ENCODE results near the gene CAPZB.

The CAPZB gene

DNA sequence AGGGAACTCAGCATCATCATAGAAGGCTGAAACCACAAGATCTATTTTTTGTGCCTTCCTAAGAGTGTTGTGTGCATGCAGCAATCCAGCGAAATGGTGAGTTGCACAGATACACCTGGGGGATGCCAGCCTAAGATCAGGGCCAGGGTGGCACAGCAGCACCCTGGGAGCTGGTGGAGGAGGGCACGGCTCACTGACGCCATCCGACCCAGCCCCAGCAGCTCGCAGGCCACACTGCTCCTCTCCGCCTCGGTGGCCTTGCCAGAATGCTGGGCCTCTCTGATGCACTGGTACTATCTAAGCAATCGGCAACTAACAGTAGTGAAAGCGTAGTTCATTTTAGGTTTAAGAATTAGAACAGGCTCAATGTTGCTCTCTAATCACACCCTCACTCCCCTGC lies 37.8 kb downstream of the CAPZB start:
- DNase-seq = no peak

DNA sequence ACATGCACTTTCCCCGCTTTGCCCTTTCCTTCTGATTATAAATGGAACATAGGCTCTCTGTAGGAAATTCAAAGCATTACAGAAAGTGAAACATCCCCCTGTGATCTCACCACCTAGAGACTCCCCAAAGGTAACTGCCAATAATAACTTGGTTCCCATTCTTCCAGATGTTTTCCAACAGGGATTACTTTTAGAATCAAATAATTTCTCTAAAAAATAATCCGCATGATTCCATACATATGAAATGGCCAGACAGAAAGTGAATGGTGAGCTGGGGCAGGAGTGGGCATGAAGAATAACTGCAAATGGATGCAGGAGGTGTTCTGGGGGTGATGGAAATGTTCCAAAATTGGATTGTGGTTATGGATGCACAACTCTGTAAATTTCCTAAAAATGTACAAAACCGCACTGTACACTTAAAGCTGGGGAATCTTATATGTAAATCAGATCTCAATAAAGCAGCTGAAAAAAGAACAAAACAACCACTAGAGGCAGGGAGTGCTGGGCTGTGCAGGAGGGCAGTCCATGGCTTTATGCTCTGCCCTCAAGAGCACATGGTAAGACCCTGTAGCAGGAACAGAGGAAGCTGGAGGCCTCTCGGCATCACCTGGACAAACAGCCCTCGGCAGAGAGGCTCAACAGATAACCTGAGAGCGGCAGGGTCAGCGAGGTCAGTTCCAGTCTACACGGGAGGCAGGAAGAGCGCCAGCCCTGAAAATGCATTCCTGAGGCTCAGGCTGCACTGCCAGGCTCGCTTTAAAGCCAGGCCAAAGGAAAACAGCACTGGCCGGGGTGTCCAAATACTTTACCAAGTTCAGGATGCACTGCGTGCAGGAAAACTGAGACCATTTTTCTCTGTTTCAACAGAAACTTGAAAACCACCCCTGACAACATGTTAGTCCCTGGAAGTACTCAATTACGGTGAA lies 39.7 kb downstream of the CAPZB start:
- DNase-seq = no peak

DNA sequence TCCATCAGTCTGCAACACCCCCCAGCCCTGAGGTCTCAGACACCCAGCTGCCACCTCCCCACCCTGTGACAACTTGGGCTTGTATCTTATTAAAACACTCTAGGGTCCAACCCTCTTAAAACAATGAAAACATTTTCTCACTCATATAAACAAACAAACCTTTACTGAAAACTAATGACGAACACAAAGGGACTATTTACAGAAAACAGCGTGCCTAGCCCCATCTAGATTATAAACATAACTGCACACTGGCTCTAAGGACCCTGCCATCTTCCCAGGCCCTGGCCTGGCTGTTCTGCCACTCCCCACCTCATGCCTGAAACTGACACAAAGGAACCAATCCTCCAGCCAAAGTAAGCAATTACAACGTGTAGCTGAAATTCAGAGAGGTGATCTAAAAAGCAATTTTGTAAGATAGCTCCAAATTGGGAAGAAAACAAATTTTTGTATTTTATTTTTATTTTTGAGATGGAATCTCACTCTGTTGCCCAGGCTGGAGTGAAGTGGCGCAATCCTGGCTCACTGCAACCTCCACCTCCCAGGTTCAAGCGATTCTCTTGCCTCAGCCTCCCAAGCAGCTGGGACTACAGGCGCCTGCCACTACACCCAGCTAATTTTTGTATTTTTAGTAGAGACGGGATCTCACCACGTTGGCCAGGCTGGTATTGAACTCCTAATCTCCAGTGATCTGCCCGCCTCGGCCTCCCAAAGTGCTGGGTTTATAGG lies 40.9 kb downstream of the CAPZB start:
- no peak for DNase-seq

DNA sequence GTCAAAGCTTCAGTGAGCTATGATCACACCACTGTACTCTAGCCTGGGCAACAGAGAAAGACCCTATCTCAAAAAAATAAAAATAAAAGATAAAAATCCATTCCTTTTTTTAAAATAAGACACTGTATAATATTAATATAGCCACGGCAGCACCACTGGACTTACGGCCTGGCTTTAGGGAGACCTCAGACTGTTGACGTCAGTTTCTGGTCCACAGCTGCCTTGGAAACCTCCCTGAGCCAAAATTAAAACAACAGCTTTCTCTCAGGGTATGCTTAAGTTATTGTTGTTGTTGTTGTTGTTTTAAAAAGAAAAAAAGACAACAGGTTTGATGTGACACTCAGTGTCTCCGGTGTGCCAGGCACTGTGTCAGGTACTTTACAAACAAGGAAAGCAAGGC lies 42.0 kb downstream of the CAPZB start:
- no peak for DNase-seq

DNA sequence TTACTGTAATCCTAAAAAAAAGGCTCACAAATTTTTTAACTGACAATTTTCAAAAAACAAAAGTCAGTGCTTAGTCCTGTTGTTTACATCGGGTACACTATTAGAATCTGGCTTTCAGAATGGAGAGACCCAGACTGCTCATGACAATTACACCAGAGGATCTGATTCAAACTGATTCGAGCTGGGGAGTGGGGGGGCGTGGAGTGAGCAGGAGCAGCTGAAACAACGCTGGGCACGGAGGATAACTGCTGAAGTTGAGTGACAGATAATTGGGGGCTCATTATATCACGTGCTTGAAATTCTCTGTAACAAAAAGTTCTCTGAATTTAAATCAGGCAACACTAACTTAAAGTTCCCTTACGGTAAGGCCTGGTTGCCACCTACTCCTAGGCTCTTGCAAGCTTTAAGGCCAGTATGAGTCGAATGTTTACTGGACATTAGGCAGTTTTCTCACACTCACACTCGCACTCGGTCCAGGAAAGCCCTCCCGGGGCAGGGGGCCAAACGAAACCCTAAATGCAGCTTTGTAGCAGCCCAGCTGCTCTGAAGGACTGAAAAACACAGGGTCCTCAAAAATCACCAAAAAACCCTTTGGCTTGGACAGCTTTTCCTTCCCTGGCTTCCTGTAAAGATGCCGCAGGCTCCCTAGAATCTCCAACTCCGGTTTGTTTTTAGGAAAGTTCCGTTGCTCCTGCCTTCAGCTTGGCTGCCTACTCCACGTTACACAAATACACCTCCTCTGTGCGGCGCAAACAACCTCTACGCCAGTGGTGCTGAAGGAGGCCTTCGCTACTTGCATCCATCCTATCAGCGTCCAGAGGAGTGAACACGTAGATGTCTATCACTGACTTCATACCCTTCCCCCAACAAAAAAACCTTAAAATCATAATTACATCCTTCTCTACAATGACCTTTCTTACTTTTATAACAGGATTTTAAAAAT lies 42.9 kb downstream of the CAPZB start:
- no peak for DNase-seq

DNA sequence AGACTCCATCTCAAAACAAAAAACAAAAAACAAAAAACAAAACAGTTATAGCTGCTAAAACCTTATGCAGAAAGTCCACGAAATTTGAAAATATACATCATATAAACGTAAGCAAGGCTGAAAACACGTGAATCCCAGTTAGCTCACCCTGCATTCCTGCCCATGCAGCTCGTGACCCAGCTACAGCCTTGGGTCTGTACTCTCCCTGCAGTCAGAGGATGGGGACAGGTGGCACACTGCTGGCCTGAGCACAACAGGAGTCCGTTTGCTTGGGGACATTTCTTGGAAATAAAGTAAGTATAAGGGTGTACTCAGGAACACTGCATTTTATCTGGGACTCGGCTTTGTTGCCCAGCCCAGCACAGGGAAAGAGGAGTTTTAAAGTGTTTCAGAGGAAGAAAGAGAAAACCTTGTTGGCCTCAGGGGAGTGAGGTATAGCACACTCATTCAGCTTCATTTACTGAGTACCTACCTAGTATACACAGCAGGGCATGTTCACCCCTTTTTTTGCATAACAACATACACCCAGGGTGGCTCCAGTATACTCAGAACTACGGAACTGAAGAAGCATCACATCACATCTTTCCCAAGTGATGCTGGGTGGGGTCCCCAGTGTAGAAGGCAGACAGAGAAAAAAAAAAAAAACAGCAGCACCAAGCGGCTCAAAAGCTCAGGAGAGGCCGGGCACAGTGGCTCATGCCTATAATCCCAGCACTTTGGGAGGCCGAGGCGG lies 44.1 kb downstream of the CAPZB start:
- no peak for DNase-seq

DNA sequence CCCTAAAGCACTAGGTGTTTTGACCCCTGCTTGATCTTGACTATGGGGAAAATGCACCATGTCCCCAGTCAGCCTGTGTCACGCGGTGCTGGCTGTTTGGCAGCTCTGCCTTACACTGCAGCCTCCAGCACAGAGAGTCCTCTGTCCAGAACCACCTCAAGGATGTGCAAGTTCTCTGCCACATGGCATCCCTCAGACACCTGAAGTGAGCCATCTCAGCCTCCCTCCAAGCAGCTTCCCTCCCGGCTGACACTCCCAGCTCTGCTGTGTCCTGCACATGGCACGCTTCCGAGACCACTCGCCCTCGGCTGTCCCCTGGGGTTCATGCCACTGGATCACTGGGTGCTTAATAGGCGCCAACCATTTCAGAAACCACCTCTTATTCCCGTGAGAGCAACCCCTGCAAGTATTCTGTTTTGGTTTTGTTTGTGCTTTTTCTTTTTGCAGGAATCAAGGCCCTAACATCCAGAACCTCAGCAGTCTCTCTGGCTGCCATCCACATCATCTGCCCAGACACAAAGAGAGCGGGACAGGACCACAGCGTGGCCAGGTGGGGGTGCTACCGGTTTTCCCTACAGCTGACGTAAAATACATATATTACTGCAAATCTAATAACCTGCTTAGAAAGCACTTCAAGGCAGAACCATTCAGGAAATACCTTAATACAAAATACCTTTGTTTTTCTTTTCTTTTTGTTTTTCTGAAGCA lies 45.7 kb downstream of the CAPZB start:
- DNase-seq = no peak

DNA sequence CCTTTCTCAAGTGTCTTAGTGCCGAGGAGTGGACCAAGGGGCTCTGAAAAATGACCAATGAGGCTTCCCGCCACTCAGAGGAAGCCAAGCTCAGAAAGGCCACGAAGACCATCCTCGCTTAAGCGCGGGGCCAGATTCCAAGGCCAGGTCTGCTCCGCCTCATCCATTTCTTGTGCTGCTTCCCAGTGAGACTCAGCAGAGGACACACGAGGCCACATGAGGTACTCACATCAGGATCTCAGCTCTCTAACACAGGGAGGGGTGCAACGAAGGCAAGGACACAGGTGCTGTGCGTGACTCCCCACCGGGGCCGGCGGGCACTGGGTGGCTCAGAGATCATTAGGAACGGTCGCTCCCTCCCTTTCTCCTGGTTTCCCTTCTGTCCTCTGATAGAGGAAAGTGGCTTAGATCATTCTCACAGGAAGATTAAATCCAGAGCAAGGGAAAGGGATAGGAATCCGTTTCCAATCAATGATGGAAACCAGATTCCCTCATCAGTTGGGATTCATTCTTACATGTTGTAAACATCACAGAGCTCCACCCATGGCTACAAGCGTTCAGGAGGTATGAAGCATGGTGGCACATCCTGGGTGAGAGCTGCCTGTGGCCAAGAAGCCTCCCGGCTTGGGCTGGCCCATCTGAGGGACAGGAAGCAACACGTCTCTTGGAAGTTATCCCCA lies 46.7 kb downstream of the CAPZB start:
- DNase-seq = no peak

DNA sequence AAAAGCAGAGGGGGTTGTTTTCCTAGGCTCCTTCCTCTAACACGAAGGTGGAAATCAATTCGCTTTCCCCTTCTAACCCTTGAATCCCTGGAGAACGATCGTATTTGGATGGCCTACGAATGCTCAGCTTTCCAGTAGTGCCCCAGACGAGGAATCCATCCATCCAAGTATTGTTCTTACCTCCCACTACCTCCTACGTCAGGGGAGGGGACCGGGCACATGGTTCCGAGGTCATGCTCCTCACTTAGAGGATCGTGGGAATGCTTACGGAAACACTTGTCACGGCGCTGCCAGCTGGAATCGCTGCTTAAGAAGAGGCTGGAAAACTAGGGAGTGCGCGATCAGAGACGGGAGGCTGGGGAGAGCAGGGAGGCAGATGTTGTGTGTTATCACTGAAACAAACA lies 47.4 kb downstream of the CAPZB start:
- no peak for DNase-seq

DNA sequence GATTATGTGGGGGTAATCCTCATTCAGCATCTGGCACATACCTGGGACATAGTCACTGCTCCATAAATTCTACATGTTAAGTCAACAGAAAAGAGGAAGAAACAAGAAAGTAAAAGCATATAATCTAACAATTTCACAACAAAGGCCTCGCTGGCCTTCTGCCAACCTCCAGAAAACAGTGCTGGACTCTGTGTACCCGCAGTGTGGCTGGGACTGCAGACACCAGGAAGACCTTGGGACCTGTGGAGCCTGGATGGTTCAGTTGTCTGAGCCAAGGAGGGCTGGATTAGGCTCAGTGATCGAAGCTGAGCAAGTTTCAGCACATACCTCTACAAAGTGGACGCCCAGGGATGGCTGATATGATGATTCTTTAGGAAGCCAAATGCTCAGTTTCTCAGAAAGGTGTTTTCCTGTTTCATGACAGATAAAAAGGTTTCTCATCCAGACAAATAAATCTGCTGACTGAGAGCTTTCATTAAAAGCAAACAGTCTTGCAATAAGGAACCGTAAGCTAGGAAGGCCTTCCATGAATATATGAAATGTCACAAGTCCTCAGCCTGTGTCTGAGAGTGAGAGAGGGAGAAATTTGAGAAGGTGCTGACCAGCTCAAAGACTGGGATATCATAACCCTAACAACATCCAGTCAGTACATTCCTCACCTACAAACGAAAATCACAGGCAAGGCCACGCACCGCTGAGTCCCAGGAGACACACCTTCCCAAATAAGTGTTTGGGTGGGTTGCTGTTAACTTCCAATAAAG lies 48.4 kb downstream of the CAPZB start:
- DNase-seq = no peak

DNA sequence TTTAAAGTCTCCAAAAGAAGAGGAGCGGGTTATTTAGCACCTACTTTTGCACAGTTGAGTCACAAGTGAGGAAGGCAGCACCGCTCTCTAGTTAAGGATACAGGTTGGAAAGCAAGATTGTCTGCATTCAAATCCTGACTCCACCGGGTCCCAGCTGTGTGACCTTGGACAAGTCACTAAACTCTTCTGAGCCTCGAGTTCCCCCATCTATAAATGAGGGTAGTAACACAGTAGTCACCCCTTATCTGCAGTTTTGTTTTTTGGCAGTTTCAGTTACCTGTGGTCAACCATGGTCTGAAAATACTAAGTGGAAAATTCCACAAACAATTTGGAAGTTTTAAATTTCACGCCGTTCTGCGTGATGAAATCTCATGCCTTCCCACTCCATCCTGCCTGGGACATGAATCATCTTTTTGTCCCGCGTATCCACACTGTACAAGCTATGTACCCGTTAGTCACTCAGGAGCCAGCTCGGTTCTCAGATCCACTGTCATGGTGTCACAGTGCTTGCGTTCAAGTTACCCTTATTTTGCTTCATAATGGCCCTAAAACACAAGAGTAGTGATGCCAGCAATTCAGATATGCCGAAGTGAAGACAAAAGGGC lies 49.4 kb downstream of the CAPZB start:
- DNase-seq = no peak

DNA sequence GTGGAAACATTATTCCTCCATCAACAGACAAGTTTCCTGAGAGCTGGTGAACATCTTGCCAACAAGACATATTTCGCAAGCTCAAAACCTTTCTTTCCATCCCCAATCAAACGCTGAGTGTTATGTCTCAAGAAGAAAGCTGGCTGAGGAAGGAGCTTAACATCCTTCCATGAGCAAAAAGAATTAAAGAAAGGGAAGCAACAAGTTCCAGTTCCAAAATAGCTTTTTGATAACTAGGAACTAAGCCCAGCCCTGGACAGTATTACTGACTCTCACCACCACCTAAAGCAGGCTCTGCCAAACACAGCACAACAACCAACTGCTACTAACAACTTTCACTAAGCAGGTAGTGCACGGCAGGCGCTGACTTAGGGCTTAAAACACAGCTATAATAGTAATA lies 50.2 kb downstream of the CAPZB start:
- DNase-seq = no peak

DNA sequence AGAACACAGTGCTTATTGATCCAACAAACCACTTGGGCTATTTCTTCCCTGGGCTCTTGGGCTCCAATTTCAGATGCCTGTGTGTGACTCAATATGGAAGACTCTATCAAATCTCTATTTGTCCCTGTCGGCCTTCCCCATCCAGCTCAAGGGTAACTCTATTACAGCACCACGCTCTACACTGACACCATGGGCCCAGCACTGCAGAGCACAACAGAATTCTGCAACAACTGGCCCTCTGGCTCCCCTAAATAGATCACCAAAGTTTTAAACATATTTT lies 51.7 kb downstream of the CAPZB start:
- DNase-seq = no peak

DNA sequence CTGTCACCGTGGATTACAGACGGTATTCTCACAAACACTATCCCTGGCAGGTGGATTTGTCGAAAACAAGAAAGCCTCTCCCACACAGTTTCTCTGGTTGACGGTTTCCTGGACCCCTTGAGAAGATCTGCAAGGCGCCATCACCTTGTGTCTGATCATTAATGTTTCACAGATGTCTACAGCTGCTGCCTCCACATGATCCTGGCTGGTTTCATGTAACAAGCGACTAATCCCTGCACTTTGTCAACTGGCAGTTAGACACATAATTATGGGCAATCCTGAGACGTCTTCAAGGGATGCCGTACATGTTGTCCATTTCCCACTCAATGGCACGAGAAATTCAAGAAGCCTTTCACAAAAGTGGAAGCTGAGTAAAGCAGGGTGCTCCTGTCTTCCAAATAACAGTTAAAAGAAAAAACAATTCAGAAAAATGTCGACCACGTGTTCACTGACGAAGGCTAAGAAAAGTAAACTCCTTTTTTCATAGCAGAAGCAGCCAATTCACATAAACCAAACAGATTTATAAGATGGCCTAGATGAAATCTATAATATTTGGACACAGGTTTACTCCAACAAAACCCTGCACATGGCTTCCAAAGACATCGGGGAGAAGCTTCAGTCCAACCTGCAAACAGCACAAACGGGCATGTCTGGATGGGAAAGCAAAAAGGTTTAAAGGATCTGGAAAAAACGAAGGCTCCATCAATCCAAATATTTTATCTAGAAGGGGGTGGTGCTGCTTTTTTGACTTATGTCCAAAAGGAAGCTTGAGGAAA lies 52.2 kb downstream of the CAPZB start:
- DNase-seq = no peak

DNA sequence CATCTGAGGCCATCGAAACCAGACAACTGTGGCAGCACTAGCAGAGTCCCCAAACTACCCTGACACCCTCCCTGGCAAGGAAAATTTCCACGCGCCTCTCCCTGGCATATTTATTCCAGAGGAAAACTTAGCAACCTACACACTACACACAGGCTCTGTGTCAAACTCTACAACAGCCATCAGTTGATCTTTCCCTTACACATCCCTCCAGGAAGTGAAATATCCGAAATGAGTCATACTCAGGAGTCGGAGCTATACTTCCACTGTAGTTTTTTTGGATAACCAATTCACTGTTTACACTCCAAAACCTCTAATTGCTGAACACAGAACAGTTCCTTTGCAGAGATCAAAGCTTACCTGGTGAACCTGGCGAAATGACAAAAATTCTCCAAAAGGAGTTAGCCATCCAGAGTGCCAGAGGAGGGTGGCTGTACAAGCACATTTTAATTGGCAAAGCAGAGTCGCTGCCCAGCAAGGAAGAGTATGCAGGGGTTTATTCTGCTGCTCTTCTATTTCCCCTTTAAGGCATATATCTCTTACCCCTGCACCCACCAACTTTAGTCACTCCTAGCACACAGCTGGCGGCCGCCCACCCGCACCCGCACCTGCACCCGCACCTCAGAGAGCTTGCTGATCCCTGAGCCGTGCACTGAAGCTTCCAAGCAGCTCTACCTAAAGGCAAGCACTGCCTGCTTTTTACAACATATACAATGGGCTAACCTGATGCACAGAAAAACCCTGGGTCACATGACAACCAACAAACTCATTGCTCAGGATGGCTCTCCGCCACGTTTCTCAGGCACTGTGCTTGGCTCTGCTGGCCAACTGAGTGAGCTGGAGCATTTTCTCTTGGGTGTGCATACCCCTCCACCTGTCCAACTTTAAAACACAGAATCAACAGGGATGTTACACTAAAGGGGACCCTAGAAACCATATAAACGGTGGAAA lies 54.9 kb downstream of the CAPZB start:
- no peak for DNase-seq

DNA sequence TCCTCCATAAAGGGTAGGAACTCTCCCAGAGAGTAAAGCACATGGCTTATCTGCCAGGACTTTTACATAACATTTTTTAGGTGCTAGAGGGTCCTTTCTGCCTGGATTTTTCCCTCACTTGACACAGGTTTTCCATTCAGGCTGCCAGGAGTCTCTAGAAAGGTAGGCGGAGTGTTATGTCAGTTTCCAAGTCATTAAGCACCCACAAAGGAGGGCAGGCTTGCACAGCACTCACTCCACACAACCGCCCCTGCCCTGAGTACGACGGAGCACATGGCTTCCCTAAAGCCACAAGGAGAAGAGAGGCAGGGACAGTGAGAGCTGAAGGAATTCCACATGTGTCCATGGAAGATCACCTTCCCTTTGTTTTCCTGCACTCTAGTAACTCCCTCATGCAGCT lies 55.7 kb downstream of the CAPZB start:
- no peak for DNase-seq

DNA sequence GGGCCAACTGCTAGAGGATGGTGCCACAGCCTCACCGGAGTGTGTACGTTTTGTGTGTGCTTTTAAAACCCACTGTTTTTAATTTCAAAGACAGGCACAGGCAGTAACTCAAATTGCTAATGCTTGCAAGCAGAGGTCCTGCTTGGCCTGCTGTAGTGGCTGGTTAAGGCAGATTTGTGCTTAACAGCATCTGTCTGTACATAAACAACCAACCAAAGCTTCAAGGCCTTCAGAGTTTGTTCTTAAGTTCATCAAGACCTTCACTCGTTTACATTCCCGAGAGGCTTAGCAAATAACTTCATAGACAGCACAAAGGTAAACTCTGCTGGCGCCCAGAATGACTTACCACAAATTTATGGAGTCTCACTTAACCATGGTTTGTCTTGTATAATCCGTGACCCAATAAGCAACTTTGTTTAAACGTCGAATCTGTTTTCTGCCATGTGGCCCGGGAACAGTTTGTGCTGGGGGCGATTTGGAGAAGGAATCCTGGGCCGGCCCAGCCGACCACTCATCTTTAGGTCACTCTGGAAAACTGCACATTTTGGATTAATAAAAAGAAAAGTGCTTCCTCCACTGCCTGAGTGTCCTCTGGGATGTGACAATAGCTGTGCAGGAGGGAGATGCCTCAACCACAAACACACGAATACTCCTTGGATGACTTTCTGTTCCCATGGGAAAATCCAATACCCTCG lies 58.1 kb downstream of the CAPZB start:
- DNase-seq = no peak
